ENCODE measurements around the gene MAJIN.

Gene MAJIN

DNA sequence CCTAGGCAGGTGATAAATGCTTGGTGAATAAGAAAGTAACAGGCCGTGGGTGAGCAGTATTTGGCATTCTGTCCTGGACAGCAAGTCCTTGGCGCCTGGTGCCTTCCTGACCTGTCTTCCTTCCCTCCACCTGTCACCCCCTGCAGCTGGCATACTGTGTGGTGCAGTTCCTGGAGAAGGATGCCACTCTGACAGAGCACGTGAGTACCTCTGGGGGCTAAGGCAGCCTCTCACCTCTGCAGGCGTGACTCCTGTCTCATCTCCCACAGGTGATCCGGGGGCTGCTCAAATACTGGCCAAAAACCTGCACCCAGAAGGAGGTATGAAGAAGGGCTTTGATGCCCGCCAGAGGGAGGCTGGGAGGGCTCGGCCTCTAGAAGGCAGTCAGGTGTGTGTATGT lies 40.6 kb downstream of the MAJIN start:
- no peak for DNase-seq

DNA sequence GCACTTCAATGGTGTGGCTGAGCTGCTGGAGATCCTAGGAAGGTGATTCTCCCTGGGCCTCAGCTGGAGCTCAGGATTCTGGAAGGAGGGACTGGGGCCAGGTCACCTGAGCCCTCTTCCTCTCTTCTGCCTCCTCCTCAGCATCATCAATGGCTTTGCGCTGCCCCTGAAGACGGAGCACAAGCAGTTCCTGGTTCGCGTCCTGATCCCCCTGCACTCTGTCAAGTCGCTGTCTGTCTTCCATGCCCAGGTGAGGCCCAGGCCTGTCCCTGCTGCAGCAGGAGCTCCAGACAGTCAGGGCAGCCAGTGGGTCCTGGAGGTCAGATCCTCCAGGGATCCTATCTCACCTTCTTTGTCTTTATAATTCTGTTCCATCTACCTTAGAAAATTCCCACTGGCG lies 41.6 kb downstream of the MAJIN start:
- DNase-seq: no peak

- no peak for DNase-seq
Measured at GRCh38 chr11:64929625-64930024, 42.3 kb downstream of the MAJIN start.

DNA sequence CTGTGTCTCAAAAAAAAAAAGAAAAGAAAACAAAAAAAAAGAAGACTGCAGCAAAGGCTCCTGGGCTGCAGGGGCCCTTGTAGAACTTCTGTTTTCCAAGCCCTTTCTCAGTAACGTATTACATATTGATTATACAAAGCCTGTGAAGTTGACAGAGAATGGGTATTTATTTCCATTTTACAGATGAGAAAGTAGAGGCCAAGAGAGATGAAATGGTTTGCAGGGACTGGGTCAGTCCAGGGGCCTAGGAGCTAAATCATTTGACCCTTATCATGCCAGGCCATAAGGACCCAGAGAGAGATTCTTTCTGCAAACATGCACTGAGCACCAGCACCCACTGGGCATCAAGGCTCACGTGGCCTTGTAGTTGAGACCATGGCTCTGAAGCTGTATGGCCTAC lies 43.0 kb downstream of the MAJIN start:
- DNase-seq: no peak

DNA sequence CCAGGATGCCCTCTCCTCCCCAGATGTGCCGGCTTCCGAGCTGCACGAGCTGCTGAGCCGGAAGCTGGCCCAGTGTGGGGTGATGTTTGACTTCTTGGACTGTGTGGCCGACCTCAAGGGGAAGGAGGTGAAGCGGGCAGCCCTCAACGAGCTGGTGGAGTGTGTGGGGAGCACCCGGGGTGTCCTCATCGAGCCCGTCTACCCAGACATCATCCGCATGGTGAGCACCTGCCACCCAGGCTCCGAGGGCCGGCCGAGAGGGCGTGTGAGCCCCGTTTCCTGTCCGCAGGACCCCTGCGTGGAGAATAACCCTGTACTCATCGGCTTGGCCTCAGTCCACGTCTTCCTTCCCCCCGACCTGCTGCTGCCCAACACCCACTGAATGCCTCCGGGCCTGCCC lies 45.2 kb downstream of the MAJIN start:
- DNase-seq: no peak

- DNase-seq: no peak
Measured at GRCh38 chr11:64925536-64926436, 46.1 kb downstream of the MAJIN start.

DNA sequence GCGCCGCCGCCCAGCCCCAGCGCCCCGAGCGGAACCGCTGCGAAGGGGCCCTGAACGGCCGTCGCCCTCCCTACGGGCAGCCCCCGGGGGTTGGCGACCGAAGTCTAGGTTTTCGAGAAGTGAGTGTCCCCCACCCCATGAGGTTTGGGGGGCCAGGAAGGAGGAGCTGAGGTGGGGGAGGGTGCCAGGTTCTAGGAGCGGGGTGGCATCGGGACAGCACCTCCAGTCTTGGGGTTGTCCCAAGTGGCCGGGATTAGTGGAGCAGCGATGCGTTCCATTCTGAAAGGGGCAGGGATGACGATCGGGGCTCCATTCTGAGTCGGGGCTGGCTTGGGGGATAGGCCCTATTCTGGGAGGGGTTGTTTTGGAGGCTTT lies 47.0 kb downstream of the MAJIN start:
- no peak for DNase-seq

GRCh38 chr11:64923944-64924909 lies 47.7 kb downstream of the MAJIN start, which contains the start of gene PPP2R5B:
TSS of gene PPP2R5B (plus strand) at chr11:64924689. CDS start at chr11:64925735, 1,046 bp downstream.
- peak; percentile 52 for DNase-seq

- no peak for DNase-seq
Measured at GRCh38 chr11:64923151-64923661, 48.7 kb downstream of the MAJIN start.

- DNase-seq: no peak
Measured at GRCh38 chr11:64921384-64921783, 50.5 kb downstream of the MAJIN start.

DNA sequence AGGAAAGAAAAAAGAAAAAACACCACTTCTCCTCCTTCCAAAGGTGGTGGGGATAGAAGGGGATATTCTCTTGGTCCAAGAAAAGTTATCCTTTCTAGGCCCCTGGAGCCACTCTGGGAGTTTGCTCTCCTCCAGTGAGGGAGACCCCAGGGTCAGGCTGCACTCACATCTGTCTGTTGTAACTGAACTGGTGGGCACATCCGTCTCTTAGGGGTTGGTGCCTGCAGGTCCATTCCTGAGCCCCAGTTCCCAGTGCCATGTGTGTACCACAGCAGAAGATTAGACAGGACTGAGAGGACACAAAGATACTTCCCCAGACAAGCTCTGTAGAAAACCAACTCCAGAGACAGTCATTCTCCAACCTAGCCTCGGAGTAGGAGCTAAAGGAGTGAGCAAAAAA lies 51.8 kb downstream of the MAJIN start:
- DNase-seq: no peak

DNA sequence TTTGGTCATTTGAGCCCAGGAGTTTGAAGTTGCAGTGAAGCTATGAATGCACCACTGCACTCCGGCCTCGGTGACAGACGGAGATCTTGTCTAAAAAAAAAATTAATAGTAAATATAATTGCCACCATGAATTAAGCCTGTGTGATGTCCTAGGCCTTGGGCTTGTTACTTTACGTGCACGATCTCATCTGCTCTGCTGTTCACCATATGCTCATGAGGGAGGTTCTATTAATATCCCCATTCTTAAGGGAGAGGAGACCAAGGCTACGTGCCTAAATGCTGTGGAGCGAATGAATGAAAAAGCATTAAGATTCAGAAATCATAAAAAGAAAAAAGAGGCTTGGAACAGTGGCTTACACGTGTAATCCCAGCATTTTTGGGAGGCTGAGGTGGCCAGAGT lies 52.3 kb downstream of the MAJIN start:
- peak; percentile 43 for DNase-seq

- DNase-seq: no peak
Measured at GRCh38 chr11:64918017-64918416, 53.9 kb downstream of the MAJIN start.

DNA sequence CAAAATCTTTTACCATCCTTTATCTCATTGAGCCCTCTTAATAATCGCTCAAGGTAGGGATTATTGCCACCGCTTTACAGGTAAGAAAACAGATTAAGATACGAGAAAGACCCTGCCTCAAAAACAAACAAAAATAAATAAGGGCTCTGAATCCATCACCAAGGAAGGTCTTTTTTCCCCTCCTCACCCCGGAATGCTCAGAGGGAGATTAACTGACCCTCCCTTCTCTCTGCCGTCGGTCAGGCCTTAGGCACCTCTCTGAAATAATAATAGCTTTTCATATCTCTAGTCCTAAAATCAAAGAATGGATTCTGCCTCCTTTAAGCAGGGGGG lies 54.3 kb downstream of the MAJIN start:
- DNase-seq: no peak

- DNase-seq: peak; percentile 98
Measured at GRCh38 chr11:64916775-64917662, 54.9 kb downstream of the MAJIN start, which contains the start of gene ATG2A. TSS of gene ATG2A (minus strand) at chr11:64917209. CDS start at chr11:64917135, 74 bp downstream.

- no peak for DNase-seq
Measured at GRCh38 chr11:64916040-64916774, 55.7 kb downstream of the MAJIN start.

DNA sequence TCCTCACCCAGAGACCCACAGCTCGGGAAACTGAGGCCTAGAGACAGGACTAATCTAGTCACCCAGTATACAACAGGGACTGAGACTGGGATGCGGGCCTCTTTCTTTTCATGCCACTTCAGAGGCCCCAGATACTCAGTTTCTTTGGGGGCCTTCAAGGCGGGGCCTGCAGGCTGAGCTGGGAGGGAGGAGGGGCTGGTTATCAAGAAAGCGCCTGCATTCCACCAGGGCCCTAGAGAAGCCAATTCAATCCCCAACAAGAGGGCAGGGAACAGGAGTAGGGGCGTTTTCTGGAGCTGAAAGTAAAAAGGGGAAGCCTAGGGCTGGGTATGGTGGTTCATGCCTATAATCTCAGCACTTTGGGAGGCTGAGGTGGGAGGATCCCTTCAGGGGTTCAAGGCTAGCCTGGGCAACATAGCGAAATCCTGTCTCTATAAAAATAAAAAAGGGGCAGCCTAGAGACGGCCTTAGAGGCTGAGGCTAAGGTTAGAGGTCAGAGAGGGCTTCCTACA lies 56.5 kb downstream of the MAJIN start:
- no peak for DNase-seq

GRCh38 chr11:64914123-64914522 lies 57.8 kb downstream of the MAJIN start:
- DNase-seq: no peak

GRCh38 chr11:64913171-64913727 lies 58.7 kb downstream of the MAJIN start:
- no peak for DNase-seq

- DNase-seq: no peak
Measured at GRCh38 chr11:64911689-64912088, 60.2 kb downstream of the MAJIN start.

DNA sequence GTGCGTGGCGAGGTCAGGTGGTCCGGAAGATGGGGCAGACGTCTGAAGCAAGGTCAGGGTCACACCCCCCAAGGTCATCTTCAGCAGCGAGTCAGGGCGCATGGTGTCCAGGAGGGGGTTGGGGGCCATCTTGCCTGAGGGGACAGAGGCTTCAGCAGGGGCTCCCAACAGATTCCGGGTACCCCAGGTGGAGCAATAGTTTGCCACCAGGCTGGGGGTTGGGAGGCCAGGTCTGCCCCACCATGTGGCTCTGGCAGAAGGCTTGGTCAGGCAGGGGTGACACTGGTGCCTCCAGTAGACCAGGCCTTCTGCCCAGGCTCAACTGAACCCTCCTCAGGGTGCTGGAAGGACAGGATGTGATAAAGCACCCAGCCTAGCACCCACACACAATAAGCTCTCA lies 60.8 kb downstream of the MAJIN start:
- no peak for DNase-seq

Data from NCI-H1694 treated with DMSO at 0.1 percent for 48 hours (cell line).